WTC11 (cell line): ENCODE results near the gene CCDC185. TPM values are rescaled to one million over a fixed set of nuclear protein-coding genes. Genes with fewer than 3 reads are reported as not detected.

Experiments
- ATAC-seq: fragments of 200-7000 bp; cut with Tn5 transposase; 2 replicates; pipeline ENCODE4 v1.10.0; 2021; ENCODE audit warnings: mild to moderate bottlenecking, moderate library complexity
- CTCF ChIA-PET: fragments of 300-600 bp; sonication (Branson Sonifier 250); formaldehyde crosslinking; loops from one replicate; lab custom pipeline; 2021; ENCODE audit warnings: antibody characterized with exemption; lab: Charles Lee
- POLR2A ChIA-PET: fragments of 350-600 bp; sonication (Branson Sonifier 250); formaldehyde crosslinking; loops from one replicate; lab custom pipeline; 2021; ENCODE audit warnings: antibody characterized with exemption; lab: Charles Lee
- DNase-seq: peaks from one replicate; pipeline ENCODE4 v3.0.0; 2021; ENCODE audit warnings: low spot score
- H3K27ac Mint-ChIP-seq: 2 replicates; pipeline ENCODE4 v1.8.0; 2021; ENCODE audit warnings: mixed read lengths
- H3K27me3 Mint-ChIP-seq: 2 replicates; pipeline ENCODE4 v1.8.0; 2021; ENCODE audit warnings: low read depth, mild to moderate bottlenecking, moderate library complexity, mixed read lengths
- H3K36me3 Mint-ChIP-seq: 2 replicates; pipeline ENCODE4 v1.8.0; 2021; ENCODE audit warnings: mixed read lengths
- H3K4me1 Mint-ChIP-seq: 2 replicates; pipeline ENCODE4 v1.8.0; 2022; ENCODE audit warnings: mixed read lengths
- H3K4me3 Mint-ChIP-seq: 2 replicates; pipeline ENCODE4 v1.8.0; 2021; ENCODE audit warnings: mild to moderate bottlenecking, moderate library complexity, mixed read lengths
- H3K9me3 Mint-ChIP-seq: 2 replicates; pipeline ENCODE4 v1.8.0; 2021; ENCODE audit warnings: mixed read lengths
- AFF4 ChIP-seq: sonication (generic); formaldehyde crosslinking; IDR thresholded peaks from 2 replicates; pipeline ENCODE4 v1.8.1; 2023; ENCODE audit warnings: mild to moderate bottlenecking, missing genetic modification reagents, borderline replicate concordance
- ATF2 ChIP-seq: sonication (generic); formaldehyde crosslinking; IDR thresholded peaks from 2 replicates; pipeline ENCODE4 v1.8.1; 2022; ENCODE audit warnings: low read depth, missing genetic modification reagents, borderline replicate concordance
- CBFB ChIP-seq: sonication (generic); formaldehyde crosslinking; IDR thresholded peaks from 2 replicates; pipeline ENCODE4 v1.8.1; 2022; ENCODE audit warnings: mild to moderate bottlenecking, low read depth, missing genetic modification reagents
- EMX1 ChIP-seq: fragments of 250-450 bp; sonication (Bioruptor Pico); IDR thresholded peaks from 2 replicates; pipeline ENCODE4 v1.8.0; 2021; ENCODE audit warnings: mild to moderate bottlenecking
- GRHL2 ChIP-seq: fragments of 250-450 bp; sonication (Bioruptor Pico); IDR thresholded peaks from 2 replicates; pipeline ENCODE4 v1.8.0; 2022; ENCODE audit warnings: mild to moderate bottlenecking, moderate library complexity; ENCODE audit not compliant: insufficient replicate concordance, severe bottlenecking
- HMGA2 ChIP-seq: fragments of 250-450 bp; sonication (Bioruptor Pico); IDR thresholded peaks from 2 replicates; pipeline ENCODE4 v1.4.0; 2021; ENCODE audit warnings: mild to moderate bottlenecking, moderate library complexity
- NFE2L1 ChIP-seq: sonication (generic); formaldehyde crosslinking; IDR thresholded peaks from 2 replicates; pipeline ENCODE4 v1.8.1; 2023; ENCODE audit warnings: missing genetic modification reagents
- PRDM15 ChIP-seq: sonication (generic); formaldehyde crosslinking; IDR thresholded peaks from 2 replicates; pipeline ENCODE4 v1.8.0; 2022; ENCODE audit warnings: missing genetic modification reagents
- RELA ChIP-seq: sonication (generic); formaldehyde crosslinking; IDR thresholded peaks from 2 replicates; pipeline ENCODE4 v1.8.1; 2022; ENCODE audit warnings: missing genetic modification reagents, mild to moderate bottlenecking, borderline replicate concordance
- SP1 ChIP-seq: sonication (generic); formaldehyde crosslinking; conservative IDR thresholded peaks from 2 replicates; pipeline ENCODE4 v1.8.1; 2022; ENCODE audit warnings: missing genetic modification reagents
- USF2 ChIP-seq: sonication (generic); formaldehyde crosslinking; IDR thresholded peaks from 2 replicates; pipeline ENCODE4 v1.8.1; 2023; ENCODE audit warnings: mild to moderate bottlenecking, missing genetic modification reagents, moderate library complexity
- ZBTB21 ChIP-seq: sonication (generic); formaldehyde crosslinking; IDR thresholded peaks from 2 replicates; pipeline ENCODE4 v1.8.1; 2023; ENCODE audit warnings: mild to moderate bottlenecking, missing genetic modification reagents, borderline replicate concordance
- ZMAT4 ChIP-seq: fragments of 250-450 bp; sonication (Bioruptor Pico); IDR thresholded peaks from 2 replicates; pipeline ENCODE4 v1.9.0; 2021; ENCODE audit warnings: mild to moderate bottlenecking
- ZNF281 ChIP-seq: sonication (generic); formaldehyde crosslinking; IDR thresholded peaks from 2 replicates; pipeline ENCODE4 v1.8.0; 2023; ENCODE audit warnings: mild to moderate bottlenecking, missing genetic modification reagents
- ZNF317 ChIP-seq: sonication (generic); formaldehyde crosslinking; IDR thresholded peaks from 2 replicates; pipeline ENCODE4 v1.8.1; 2023; ENCODE audit warnings: low read depth, mild to moderate bottlenecking, moderate library complexity, missing genetic modification reagents, borderline replicate concordance
- ZNF423 ChIP-seq: fragments of 250-450 bp; sonication (Bioruptor Pico); IDR thresholded peaks from 2 replicates; pipeline ENCODE4 v2.1.2; 2022; ENCODE audit warnings: mild to moderate bottlenecking, moderate library complexity
- ZNF671 ChIP-seq: fragments of 250-450 bp; sonication (Bioruptor Pico); IDR thresholded peaks from 2 replicates; pipeline ENCODE4 v1.8.0; 2021; ENCODE audit warnings: mild to moderate bottlenecking
- ZSCAN18 ChIP-seq: fragments of 250-450 bp; sonication (Bioruptor Pico); IDR thresholded peaks from 2 replicates; pipeline ENCODE4 v2.1.2; 2022; ENCODE audit warnings: mild to moderate bottlenecking, moderate library complexity
- total RNA-seq: library from RNA; stranded (reverse); gene quantifications from 3 replicates; pipeline ENCODE4 v1.2.3, GENCODE V29; 2021

Gene CCDC185
- total RNA-seq, 1 experiment from 2014 or later = not detected

GRCh38 chr1:223410036-223410435 lies 16.8 kb downstream of the CCDC185 start:
- Mint-ChIP-seq H3K27me3 (no peaks in the 10 kb centered on the region), H3K4me3 (no peak overlapping the region), H3K36me3 (no peaks in the 10 kb centered on the region), H3K9me3 (peaks cover 5% of the 10 kb centered on the region; the same call in 1 of the 2 replicates), H3K27ac (no peak overlapping the region), H3K4me1 (no peaks in the 10 kb centered on the region)
- POLR2A ChIA-PET = no interaction called here
- ATAC-seq (no peak), DNase-seq (no peak)
- CTCF ChIA-PET = no interaction called here
- no peak for TF ChIP-seq ZSCAN18 (CRISPR knock-in tag)
- TF ChIP-seq ATF2 (CRISPR knock-in tag) = no peak
- TF ChIP-seq ZBTB21 (CRISPR knock-in tag) = no peak
- TF ChIP-seq ZMAT4 = no peak
- TF ChIP-seq AFF4 = no peak
- TF ChIP-seq ZNF671 (CRISPR knock-in tag) = no peak
- TF ChIP-seq ZNF317 (CRISPR knock-in tag) = no peak
- TF ChIP-seq USF2 (CRISPR knock-in tag) = no peak
- no peak for TF ChIP-seq EMX1 (CRISPR knock-in tag)
- no peak for TF ChIP-seq CBFB (CRISPR knock-in tag)
- TF ChIP-seq SP1 (CRISPR knock-in tag) = no peak

- no peak overlapping the region for H3K27ac Mint-ChIP-seq
- ChIA-PET CTCF (no interaction called here), POLR2A (no interaction called here)
- DNase-seq = no peak
- H3K9me3 Mint-ChIP-seq = no peaks in the 10 kb centered on the region; the same call in 1 of the 2 replicates
- H3K4me1 Mint-ChIP-seq = no peaks in the 10 kb centered on the region
- TF ChIP-seq ZNF281 (CRISPR knock-in tag) = no peak
- TF ChIP-seq PRDM15 (CRISPR knock-in tag) = no peak
- TF ChIP-seq ZNF423 (CRISPR knock-in tag) = no peak
- TF ChIP-seq ZNF317 (CRISPR knock-in tag) = no peak
- no peak for TF ChIP-seq NFE2L1 (CRISPR knock-in tag)
- no peak for TF ChIP-seq RELA (CRISPR knock-in tag)
- TF ChIP-seq SP1 (CRISPR knock-in tag) = no peak
- TF ChIP-seq GRHL2 (CRISPR knock-in tag) = no peak
- TF ChIP-seq HMGA2 (CRISPR knock-in tag) = no peak
- no peaks in the 10 kb centered on the region for H3K36me3 Mint-ChIP-seq
- no peaks in the 10 kb centered on the region for H3K27me3 Mint-ChIP-seq
- no peak overlapping the region for H3K4me3 Mint-ChIP-seq
- ATAC-seq = no peak
Measured at GRCh38 chr1:223411309-223411708, 18.1 kb downstream of the CCDC185 start.
